ENCODE data around the gene TRIM52. TPM values are rescaled to one million over a fixed set of nuclear protein-coding genes. Genes with fewer than 3 reads are reported as not detected.
"Not testable (repeated sequence)": the region's sequence is repeated elsewhere in the genome, so short reads cannot be mapped to it uniquely, and the experiment has no call there.

TRIM52 gene
- 3.3 and 5.8 TPM in 2 replicates for total RNA-seq

GRCh38 chr5:181260720-181261319, at the start of gene TRIM52:
Gene TRIM52 (minus strand): TSS chr5:181261143. CDS start chr5:181260813, 330 bp downstream.
- DNase-seq (ENCODE audit: low read depth in 2 of 2), result peak; percentile 85 to 95

- DNase-seq (ENCODE audit: low read depth in 2 of 2), result not testable (repeated sequence)
These were observed 26.4 kb upstream of the TRIM52 start for GRCh38 chr5:181287331-181287730.

GRCh38 chr5:181285962-181286705, 25.2 kb upstream of the TRIM52 start:
- not testable (repeated sequence) for DNase-seq (ENCODE audit: low read depth in 2 of 2)

- DNase-seq (ENCODE audit: low read depth in 2 of 2), result not testable (repeated sequence)
These were observed 23.2 kb upstream of the TRIM52 start for GRCh38 chr5:181283841-181284755.

- no peak for DNase-seq (ENCODE audit: low read depth in 2 of 2)
These were observed 22.4 kb upstream of the TRIM52 start for GRCh38 chr5:181283347-181283746.

GRCh38 chr5:181282874-181283273, 21.9 kb upstream of the TRIM52 start:
- DNase-seq (ENCODE audit: low read depth in 2 of 2), result no peak

- not testable (repeated sequence) for DNase-seq (ENCODE audit: low read depth in 2 of 2)
These were observed 21.5 kb upstream of the TRIM52 start for GRCh38 chr5:181282415-181282814.

GRCh38 chr5:181281984-181282316, 21.0 kb upstream of the TRIM52 start:
- DNase-seq (ENCODE audit: low read depth in 2 of 2), result no peak

- no peak for DNase-seq (ENCODE audit: low read depth in 2 of 2)
These were observed 20.4 kb upstream of the TRIM52 start for GRCh38 chr5:181281077-181281983.

- DNase-seq (ENCODE audit: low read depth in 2 of 2), result no peak
These were observed 19.4 kb upstream of the TRIM52 start for GRCh38 chr5:181280251-181280762.

- peak in 1 of 2 donors; percentile 55 for DNase-seq (ENCODE audit: low read depth in 2 of 2)
These were observed 12.4 kb upstream of the TRIM52 start for GRCh38 chr5:181273433-181273744.

- no peak for DNase-seq (ENCODE audit: low read depth in 2 of 2)
These were observed 10.1 kb upstream of the TRIM52 start for GRCh38 chr5:181271081-181271480.

- DNase-seq (ENCODE audit: low read depth in 2 of 2), result not testable (repeated sequence)
These were observed 7.0 kb upstream of the TRIM52 start for GRCh38 chr5:181267907-181268306.

GRCh38 chr5:181267291-181267904, 6.5 kb upstream of the TRIM52 start:
- not testable (repeated sequence) for DNase-seq (ENCODE audit: low read depth in 2 of 2)

GRCh38 chr5:181265092-181265671, 4.2 kb upstream of the TRIM52 start:
- no peak for DNase-seq (ENCODE audit: low read depth in 2 of 2)

GRCh38 chr5:181263633-181264032, 2.7 kb upstream of the TRIM52 start:
- no peak for DNase-seq (ENCODE audit: low read depth in 2 of 2)

- DNase-seq (ENCODE audit: low read depth in 2 of 2), result peak; percentile 21 to 69
These were observed 542 bp upstream of the TRIM52 start for GRCh38 chr5:181261320-181262049.

- no peak for DNase-seq (ENCODE audit: low read depth in 2 of 2)
These were observed 796 bp downstream of the TRIM52 start for GRCh38 chr5:181259974-181260719.

- no peak for DNase-seq (ENCODE audit: low read depth in 2 of 2)
These were observed 1.7 kb downstream of the TRIM52 start for GRCh38 chr5:181259283-181259682.

Data from dermis microvascular lymphatic vessel endothelial cell (primary cell).